Stimulated activated CD4-positive, alpha-beta T cell treated with anti-CD3 and anti-CD28 coated beads, TNF-alpha, amount 100 ng/mL, for 48 hours (primary cell): ENCODE data around the gene HSPB1.
"Not testable (repeated sequence)": the region's sequence is repeated elsewhere in the genome, so short reads cannot be mapped to it uniquely, and the experiment has no call there.

Source experiments
- DNase-seq, 3 donors: peaks; one replicate each; pipeline ENCODE4 v3.0.0-alpha.2; 2020; ENCODE audit warnings: low read depth in 3 of 3

HSPB1 gene

DNA sequence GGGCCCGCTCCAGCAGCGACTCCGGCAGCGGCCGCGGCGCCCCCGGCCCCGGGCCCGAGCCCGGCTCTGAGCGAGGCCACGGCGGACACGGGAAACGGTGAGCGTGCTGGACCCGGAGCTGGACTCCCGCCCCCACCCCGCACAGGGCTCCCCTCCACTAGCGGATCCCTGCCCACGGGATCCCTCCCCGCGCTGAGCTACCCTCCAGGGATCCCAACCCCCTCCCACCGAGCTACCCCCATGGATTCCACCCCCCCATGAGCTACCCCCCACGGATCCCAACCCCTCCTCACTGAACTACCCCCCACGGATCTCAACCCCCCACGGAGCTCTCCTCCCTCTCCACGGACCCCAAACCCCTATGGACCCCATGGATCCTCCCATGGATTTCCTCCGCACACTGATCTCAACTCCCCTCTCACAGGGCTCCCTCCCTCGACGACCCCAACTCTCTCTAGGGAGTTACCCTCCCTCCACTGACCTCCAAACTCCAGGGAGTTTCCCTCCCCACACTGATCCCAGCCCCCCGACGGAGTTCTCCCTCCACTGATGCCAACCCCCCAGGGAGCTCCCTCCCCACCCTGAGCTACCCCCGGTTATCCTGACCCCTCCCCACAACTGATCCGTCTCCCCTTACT, 20.6 kb upstream of the HSPB1 start:
- DNase-seq = no peak

DNA sequence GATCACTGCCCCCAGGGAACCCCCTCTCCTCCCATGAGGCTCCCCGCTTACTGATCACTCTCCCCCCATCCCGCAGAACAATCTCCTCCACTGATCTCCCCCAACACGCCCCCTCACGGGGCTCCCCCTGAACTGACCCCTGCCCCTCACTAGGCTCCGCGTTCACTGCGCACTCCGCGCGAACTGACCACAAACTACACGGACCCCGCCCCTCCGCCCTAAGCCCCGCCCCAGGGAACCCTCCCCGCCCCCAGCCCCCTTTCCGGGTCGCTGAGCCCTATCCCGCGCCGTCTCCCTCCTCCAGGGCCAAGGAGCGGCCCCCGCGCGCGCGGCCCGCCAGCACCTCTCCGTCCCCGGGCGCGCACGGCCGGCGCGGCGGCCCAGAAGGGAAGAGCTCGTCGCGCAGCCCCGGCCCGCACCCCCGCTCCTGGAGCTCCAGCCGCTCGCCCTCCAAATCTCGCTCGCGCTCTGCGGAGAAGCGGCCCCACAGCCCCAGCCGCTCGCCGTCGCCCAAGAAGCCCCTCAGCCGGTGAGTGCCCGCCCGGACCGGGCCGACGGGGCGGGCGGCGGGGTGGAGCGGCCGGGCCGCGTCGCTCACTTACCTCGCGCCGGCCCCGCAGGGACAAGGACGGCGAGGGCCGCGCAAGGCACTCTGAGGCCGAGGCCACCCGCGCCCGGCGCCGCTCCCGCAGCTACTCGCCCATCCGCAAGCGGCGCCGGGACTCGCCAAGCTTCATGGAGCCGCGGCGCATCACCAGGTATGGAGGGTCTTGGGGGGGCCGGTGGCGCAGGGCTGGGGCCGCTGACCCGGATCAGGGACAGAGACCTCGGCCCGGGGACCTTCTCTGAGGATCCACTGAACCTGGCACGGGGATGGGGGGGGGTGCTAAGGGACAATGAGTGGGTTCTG, 19.9 kb upstream of the HSPB1 start:
- DNase-seq = no peak

DNA sequence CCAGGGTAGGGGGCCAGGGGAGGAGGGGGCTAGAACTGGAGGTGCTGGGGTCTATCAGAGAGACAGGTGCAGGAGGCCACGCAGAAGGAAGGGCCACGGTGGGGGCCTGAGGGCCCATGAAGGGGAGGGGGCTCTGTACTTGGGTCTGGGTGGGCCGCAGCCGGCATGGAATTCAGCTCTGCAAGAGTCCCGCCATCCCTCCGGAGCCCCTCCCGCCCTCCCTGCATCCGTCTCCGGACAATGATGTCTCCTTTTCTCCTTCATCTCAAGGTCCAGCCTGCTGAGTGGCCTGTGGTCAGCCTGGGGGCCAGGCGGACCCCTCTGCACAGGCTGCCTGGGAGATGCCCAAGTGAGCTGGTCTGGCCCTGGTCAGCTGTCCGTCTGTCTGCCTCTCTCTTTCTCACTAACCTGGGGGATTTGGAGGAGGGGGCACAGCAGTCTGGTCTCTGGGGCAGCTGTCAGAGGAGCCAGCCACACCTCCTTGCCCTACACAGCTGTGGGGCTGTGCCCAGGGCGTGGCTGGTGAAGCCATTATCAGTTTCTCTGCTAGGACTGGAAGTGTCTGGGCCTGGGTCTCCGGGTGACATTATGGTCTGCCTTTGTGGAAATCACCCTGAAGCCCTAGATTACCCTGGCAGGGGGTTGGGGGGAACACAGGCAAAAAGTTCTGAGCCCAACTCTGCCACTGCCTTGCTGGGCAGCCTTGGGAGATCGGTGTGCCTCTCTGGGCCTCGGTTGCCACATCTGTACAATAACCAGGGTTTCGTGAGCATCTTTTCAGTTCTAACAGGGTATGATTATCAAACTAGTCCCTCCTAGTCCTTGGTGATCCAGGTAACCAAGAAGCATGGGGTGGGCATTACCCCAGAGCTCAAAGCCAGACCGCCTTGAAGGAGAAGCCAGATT, 19.0 kb upstream of the HSPB1 start:
- no peak for DNase-seq

DNA sequence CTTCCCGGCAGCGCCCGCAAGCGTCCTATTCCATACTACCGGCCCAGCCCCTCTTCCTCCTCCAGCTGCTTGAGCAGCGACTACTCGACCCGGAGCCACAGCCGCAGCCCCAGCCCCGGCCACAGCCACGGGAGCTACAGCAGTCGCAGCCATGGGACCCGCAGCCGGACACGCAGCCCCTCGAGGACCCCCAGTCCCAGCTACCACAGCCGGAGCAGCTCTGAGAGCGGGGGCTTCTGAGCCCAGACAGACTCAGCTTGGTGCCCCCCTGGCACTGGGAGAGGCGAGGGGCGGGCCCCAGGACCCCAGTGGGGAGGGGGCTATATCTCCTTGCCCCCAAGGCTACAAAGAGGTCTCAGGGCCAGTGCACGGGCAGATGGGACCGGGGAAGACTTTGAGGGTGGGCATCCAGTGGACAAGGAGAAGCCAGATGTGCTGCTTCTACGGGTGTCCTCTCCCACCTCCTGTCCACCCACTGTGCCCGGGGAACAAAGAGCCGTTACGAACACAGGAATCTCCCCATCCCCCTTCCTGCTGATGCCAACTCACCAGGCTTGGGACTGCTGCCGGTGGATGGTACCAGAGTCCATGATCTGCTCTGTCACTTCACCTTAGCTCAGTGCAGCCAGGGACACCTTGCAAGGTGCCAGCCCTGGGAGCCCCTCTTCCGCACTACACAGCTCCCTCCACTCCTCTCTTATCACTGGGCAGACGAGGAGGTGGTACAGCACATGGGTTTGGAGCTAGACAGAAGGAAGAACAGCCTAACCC, 16.7 kb upstream of the HSPB1 start:
- DNase-seq = no peak

DNA sequence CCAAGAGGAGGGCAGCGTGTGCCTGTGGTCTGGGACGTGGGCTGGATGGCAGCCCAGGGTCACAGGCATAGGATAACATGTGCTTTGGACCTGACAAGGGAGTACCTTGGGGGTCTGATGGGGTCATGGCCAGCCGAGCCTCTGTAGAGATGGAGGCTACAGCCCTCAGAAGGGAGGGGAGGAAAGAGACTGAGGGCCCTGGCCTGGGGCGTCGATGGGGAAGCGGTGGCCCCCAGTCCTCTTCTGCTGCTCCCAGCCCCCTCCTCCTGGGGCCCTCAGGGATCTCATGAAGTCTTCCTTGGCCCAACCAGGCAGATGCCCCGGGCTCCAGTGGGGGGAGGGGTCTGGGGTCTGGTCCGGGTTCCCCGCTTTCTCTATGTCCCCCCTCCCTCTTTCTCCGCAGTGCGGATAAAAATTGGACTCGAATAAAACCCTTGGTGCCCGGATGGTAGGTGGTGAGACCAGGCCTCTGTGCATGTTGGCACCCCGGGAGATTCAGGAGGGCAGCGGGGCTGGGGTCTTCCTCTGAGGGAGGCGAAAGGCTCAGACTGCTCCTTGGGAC, 15.6 kb upstream of the HSPB1 start:
- DNase-seq = no peak

DNA sequence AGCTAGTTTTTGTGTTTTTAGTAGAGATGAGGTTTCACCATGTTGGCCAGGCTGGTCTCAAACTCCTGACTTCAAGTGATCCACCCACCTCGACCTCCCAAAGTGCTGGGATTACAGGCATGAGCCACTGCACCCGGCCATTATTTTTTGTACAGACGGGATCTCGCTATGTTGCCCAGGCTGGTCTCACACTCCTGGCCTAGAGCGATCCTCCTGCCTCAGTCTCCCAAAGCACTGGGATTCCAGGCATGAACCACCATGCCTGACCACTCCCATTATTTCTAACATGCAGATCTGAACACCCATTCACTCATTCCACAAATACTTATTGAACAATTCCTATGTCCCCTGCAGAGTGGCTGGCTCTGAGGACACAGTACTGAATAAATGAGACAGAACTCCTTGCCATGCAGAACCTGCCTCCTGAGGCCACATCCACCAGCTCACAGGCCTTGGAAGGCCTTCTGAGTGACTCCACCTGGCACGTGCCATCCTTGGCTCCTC, 11.6 kb upstream of the HSPB1 start:
- DNase-seq = not testable (repeated sequence)

DNA sequence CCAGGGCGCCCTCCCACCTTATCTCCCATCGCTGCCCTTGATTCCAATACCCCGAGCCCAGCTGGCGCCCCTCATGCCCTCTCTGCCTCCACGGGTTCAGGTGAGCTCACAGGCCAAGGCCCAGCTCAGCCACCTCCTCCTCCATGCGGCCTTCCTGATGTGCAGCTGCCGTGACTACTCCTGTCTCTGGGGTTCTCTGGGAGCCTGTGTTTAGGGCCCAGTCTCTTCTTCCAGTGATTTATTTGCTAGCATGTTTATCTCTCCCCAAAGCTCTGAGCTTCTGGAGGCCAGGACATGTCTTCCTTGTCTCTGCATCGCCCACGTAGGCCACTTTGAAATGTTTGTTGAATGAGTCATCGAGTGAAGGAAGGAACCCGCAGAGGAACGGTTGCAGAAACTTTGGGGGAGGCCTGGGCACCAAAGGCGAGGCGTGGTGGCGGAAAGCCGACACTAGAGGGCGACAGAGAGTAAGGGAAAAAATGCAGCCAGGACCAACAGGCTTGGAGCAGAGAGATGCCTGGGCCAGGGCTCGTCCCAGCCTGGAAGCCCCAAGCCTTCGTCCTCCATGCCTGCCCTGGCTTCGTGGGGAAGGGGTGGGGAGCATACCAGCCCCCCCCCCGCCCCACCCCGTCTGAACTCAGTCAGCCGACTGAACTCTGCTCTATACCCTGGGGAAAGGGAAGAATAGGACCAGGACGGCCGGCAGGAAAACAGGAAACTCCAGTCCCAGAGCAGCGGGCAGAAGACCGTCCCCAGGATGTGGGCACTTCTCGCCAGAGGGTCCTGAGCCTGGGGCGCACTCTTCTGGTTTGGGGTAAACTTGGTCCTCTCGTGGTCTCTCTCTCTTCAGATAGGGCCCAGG, 10.9 kb upstream of the HSPB1 start:
- peak; percentile 84 to 91 (median 87) for DNase-seq

DNA sequence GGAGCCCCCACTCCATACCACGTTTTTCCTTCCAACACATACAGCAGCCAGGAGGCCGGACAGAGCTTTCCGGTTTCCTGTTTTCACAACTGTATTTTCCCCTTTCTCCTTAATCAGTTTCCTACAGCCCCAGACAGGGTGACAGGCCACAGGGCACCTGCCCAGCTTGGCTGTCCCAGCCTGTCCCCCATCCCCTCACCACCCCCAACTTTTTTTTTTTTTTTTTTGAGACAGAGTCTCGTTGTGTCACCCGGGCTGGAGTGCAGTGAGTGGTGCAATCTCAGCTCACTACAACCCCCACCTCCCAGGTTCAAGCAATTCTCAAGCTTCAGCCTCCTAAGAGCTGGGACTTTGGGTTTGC, 10.3 kb upstream of the HSPB1 start:
- no peak for DNase-seq

DNA sequence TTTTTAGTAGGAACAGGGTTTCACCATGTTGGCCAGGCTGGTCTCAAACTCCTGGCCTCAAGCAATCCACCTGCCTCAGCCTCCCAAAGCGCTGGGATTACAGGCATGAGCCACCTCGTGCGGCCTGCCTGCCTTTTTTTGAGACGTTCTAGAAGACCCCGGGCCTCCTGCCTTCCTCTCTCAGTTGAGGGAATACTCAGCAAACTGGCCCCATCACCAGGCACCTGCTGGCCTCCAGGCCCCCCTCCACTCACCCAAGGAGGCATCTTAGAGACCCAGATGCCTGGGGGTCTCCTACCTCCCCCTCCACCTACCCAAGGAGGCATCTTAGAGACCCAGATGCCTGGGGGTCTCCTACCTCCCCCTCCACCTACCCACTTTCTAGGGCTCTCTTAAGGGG, 9.6 kb upstream of the HSPB1 start:
- DNase-seq = not testable (repeated sequence)

DNA sequence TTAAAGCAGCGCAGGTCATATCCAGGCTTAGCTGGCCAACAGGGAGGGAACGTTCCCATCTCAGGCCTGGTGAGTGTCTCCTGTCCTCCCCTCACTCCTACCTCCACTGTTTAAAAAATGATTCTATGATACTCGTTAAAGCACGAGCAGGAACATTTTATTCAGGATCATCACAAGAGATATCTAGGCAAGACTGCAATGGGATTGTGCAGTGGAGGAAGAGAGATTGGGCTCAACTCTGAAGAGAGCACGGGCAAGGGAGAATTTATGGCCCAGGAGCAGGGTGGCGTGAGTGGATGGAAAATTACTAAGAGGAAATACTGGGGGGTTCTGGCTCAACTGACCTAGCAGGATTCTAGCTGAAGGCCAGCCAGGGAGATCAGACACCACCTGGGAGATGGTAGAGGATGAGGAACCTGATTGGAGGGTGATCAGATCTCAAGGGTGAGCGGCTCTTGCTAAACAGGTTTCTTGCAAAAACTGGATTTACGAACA, 9.0 kb upstream of the HSPB1 start:
- DNase-seq = no peak

DNA sequence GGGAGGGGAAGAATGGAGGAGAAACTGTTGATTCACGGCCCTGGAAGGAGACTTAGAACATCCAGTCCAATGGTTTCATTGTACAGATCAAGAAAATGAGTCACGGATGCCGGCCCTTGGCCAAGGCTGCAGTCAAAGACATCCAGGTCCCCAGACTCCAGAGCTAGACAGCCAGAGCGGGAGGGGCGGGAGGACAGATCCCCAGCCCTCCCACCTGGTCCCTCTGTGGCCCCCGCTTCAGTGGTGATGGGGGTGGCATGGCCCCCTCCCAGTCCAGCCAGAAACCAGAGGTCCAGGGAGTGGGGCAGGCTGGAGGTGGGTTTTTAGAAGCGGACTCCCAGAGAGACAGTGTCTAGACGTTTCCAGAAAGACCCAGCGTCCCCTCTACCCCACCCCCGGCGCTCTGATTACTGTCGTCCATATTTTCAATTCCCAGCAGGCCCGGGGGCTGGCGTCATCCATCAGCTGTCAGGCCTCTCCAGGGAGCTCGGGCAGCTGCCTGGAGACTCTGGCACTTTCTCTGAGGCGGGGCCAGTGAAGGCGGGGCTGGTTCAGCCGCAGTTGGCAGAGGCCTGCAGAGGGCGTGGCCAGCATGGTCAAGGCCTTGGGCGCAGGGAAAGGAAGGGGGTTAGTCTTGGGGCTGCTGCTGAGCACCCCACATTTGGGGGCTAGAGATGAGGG, 8.0 kb upstream of the HSPB1 start:
- no peak for DNase-seq

DNA sequence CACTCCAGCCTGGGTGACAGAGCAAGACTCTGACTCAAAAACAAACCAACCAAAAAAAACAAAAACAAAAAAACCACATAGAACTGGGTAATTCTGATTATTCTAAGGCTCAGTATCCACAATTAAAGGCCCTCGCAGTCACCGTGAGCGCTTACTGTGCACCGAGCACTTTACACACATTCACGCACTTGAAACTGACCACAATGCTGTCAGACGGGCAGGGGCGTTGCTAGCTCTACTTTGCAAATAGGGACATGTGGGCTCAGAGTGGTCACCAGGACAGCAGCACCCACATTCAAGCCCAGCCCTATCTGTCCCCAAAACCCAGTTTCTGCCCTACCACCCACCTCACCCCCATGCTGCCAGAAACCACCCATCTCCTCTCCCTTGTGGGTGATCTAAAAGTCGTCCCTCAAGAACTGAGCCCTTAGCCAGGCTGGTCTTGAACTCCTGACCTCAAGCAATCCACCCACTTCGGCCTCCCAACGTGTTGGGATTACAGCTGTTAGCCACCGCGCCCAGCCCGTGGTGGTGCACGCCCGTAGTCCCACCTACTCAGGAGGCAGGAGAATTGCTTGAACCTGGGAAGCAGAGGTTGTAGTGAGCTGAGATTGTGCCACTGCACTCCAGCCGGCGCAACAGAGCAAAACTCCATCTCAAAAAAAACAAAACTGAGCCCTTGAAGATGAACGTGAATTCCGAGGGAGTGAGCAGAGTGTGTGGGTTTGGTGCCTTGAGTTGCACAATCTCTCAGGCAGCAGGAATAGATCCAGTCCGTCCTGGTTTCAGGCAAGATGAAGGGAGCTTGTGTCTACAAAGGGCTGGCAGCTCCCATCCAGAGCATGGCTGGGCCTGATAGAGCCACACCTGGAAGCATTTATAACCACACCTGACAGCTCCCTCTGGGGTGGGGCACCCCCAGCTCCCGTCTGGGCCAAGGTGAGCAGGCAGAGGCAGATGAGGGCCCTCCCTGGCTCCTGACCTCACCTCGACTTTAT, 5.4 kb upstream of the HSPB1 start:
- no peak for DNase-seq

DNA sequence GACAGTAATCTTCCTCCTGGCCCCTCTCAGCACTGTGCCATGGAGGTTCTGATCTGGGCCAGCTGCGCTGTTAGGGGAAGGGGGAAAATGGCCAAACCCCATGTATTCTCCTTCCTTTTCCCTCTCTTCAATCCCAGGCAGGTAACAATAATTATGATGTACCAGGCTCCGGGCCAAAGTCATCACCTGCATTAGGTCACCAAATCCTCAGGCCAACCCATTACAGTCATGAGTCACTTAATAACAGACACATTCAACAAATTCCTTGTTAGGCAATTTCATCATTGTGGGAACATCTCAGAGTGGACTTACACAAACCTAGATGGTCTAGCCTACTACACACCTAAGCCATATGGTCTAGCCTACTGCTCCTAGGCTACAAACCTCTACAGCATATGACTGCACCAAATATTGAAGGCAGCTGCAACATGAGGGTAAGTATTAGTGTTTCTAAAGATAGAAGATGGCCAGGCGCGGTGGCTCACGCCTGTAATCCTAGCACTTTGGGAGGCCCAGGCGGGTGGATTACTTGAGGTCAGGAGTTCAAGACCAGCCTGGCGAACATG, 2.2 kb upstream of the HSPB1 start:
- DNase-seq = no peak

DNA sequence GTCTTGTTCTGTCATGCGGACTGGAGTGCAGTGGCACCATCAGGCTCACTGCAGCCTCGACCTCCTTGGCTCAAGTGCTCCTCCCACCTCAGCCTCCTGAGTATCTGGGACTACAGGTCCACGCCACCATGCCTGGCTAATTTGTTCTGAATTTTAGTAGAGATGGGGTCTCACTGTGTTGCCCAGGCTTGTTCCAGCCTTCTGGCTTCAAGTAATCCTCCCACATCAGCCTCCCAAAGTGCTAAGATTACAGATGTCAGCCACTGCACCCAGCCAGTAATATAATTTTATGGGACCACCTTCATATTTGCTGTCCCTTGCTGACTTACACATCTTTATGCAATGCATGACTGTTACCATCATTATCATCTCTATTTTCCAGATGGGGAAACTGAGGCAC, 1.5 kb upstream of the HSPB1 start:
- no peak for DNase-seq

DNA sequence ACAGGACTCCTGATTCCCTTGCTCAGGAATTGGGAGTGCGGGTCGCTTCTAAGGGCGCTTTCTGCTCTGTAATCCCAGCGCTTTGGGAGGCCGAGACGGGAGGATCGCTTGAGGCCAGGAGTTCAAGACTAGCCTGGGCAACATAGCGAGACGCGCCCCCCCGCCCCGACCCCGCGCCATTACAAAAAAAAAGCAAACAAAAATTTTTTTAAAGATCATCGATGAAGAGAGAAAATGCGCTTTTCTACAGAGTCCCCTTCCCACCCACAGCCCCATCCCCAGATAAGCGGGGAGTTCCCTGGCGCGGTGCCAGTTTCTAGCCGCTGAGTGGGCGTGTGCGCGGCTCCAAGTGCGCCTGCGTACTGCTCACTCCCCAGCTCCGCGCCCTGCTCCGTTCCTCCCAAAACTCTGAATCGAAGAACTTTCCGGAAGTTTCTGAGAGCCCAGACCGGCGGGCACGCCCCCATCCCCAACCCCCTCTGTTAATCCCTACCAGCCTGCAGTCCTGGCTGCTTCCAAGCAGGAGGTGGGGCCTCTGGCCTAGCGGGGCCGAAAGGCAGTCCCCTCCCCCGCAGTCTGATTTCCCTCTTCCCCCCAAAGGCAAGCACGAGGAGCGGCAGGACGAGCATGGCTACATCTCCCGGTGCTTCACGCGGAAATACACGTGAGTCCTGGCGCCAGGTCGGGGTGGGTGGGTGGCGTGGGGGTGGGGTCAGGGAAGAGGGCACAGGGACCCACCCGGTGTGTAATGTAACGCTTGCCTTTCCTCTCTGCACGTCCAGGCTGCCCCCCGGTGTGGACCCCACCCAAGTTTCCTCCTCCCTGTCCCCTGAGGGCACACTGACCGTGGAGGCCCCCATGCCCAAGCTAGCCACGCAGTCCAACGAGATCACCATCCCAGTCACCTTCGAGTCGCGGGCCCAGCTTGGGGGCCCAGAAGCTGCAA, 1.0 kb downstream of the HSPB1 start:
- peak; percentile 48 to 61 (median 59) for DNase-seq

DNA sequence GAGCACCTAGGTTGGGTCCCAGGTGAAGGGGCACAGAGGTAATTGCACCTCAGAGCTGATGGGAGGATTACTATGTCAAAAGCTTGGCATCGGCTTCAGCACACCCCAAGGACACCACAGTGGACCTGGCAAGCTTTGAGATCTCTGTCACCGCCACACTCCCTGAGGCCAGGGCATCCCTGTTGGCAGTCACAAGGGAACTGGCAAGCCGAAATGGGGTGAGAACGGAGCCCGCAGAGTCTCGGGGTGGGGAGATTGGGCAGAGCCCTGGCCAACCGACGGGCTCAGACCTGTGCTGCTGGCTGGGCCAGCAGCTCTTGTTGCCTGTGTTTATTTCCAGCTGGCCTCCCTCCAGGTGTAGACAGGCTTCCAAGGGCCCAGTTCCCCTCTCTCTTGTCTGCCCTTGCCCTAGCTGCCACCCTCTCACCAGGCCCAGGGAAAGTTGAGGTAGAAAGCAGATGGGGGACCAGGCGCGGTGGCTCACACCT, 2.5 kb downstream of the HSPB1 start:
- DNase-seq = no peak
